HepG2 (cell line): ENCODE results near the gene TPD52L2. TPM values are rescaled to one million over a fixed set of nuclear protein-coding genes. Genes with fewer than 3 reads are reported as not detected.
A peak's percentile ranks its signal among the peaks of the same experiment; 100 is the strongest.

Source experiments
- ATAC-seq: fragments of 200-7000 bp; cut with Tn5 transposase; 3 replicates; pipeline ENCODE4 v1.9.1; 2020; ENCODE audit warnings: mild to moderate bottlenecking, moderate library complexity
- BruUV-seq: library from RNA; stranded (reverse); fragments of 400-500 nt; replicated peaks from 2 replicates; lab custom pipeline; 2021; lab: Mats Ljungman, UMichigan
- CTCF ChIA-PET: fragments of 300-600 bp; formaldehyde crosslinking; extraction: SDS; loops from one replicate; lab custom pipeline; 2021; ENCODE audit warnings: low total read pairs, inconsistent platforms, low intra/inter-chr PET ratio; lab: Yijun Ruan, JAX
- POLR2A ChIA-PET: fragments of 350-600 bp; sonication (Branson Sonifier 250); formaldehyde crosslinking; loops from one replicate; lab custom pipeline; 2020; ENCODE audit warnings: antibody characterized with exemption, inconsistent platforms; lab: Yijun Ruan, JAX
- DNase-seq: peaks from one replicate; pipeline ENCODE4 v3.0.0-alpha.2; 2015; ENCODE audit warnings: low spot score
- FAIRE-seq: peaks from 3 replicates; lab custom pipeline; 2011; peaks lifted over from hg19 to GRCh38; lab: Jason Lieb, UNC
- H2AFZ ChIP-seq: one replicate; pipeline ENCODE4 v1.6.1; 2011; ENCODE audit warnings: low read length, inconsistent platforms
- H3K27ac ChIP-seq: fragments of 300-600 bp; 3 replicates; pipeline ENCODE4 v1.8.0; 2011; ENCODE audit warnings: mixed run types, mild to moderate bottlenecking, mixed read lengths, low read length, inconsistent platforms; ENCODE audit not compliant: insufficient read depth; ENCODE audit errors: extremely low read length
- H3K27me3 ChIP-seq, 2 experiments: fragments of 200-600 bp in 1 of 2; 2 replicates in 1 of 2; 3 replicates in 1 of 2; pipeline versions ENCODE4 v1.6.0 to v1.8.0; 2011; ENCODE audit warnings: low read length in 2 of 2, mild to moderate bottlenecking in 2 of 2, moderate library complexity in 2 of 2, inconsistent platforms in 1 of 2; ENCODE audit not compliant: insufficient read depth in 2 of 2, control insufficient read depth in 1 of 2
- H3K36me3 ChIP-seq, 2 experiments: fragments of 200-600 bp in 1 of 2; replicated peaks in 1 of 2; 2 replicates in 1 of 2; 3 replicates in 1 of 2; pipeline versions ENCODE4 v1.5.1 to v1.8.0; 2011; ENCODE audit warnings: low read length in 2 of 2, inconsistent platforms in 1 of 2; ENCODE audit not compliant: insufficient read depth in 2 of 2, control insufficient read depth in 1 of 2
- H3K4me1 ChIP-seq: 2 replicates; pipeline ENCODE4 v1.5.1; 2012; ENCODE audit warnings: low read length, inconsistent platforms; ENCODE audit not compliant: insufficient read depth
- H3K4me2 ChIP-seq: 2 replicates; pipeline ENCODE4 v1.6.0; 2011; ENCODE audit warnings: low read depth, low read length, inconsistent platforms
- H3K4me3 ChIP-seq, 3 experiments: fragments of 200-600 bp in 1 of 3; sonication (generic), shearing (Covaris generic) in 1 of 3; replicated peaks in 1 of 3; 2 replicates each; pipeline ENCODE4 v1.5.1; 2011 to 2016; ENCODE audit warnings: low read length in 3 of 3, inconsistent platforms in 2 of 3, low read depth in 2 of 3, mild to moderate bottlenecking in 2 of 3, control low read depth in 1 of 3, mixed read lengths in 1 of 3; ENCODE audit not compliant: insufficient read depth in 1 of 3
- H3K79me2 ChIP-seq: one replicate; pipeline ENCODE4 v1.6.1; 2011; ENCODE audit warnings: low read length, inconsistent platforms; ENCODE audit not compliant: insufficient read depth
- H3K9ac ChIP-seq: 2 replicates; pipeline ENCODE4 v1.6.0; 2011; ENCODE audit warnings: mild to moderate bottlenecking, low read depth, low read length, inconsistent platforms; ENCODE audit not compliant: insufficient read depth
- H3K9me3 ChIP-seq: 2 replicates; pipeline ENCODE4 v1.5.1; 2012; ENCODE audit warnings: mild to moderate bottlenecking, low read length
- H4K20me1 ChIP-seq: 2 replicates; pipeline ENCODE4 v1.6.0; 2011; ENCODE audit warnings: inconsistent platforms, mild to moderate bottlenecking, low read length, moderate library complexity; ENCODE audit not compliant: insufficient read depth
- ARHGAP35 ChIP-seq: sonication (generic); formaldehyde crosslinking; IDR thresholded peaks from 2 replicates; pipeline ENCODE4 v1.9.0; 2022; ENCODE audit warnings: mild to moderate bottlenecking, inconsistent platforms, moderate library complexity, missing genetic modification reagents, borderline replicate concordance
- HES4 ChIP-seq: sonication (generic); formaldehyde crosslinking; IDR thresholded peaks from 2 replicates; pipeline ENCODE4 v1.9.0; 2021; ENCODE audit warnings: mild to moderate bottlenecking, missing genetic modification reagents, borderline replicate concordance
- HMGA1 ChIP-seq: sonication (generic); formaldehyde crosslinking; conservative IDR thresholded peaks from 2 replicates; pipeline ENCODE4 v1.4.0; 2020; ENCODE audit warnings: missing genetic modification reagents
- HNRNPH1 ChIP-seq: fragments of 200-400 bp; formaldehyde crosslinking; optimal IDR thresholded peaks from 2 replicates; pipeline ENCODE3; 2017; ENCODE audit warnings: mild to moderate bottlenecking, low read depth, low read length
- IKZF1 ChIP-seq: fragments of 450-650 bp; IDR thresholded peaks from 2 replicates; pipeline ENCODE4 v1.7.1; 2016
- MEIS2 ChIP-seq: sonication (generic); formaldehyde crosslinking; IDR thresholded peaks from 2 replicates; pipeline ENCODE4 v1.9.0; 2021; ENCODE audit warnings: mild to moderate bottlenecking, missing genetic modification reagents
- MLX ChIP-seq: IDR thresholded peaks from 2 replicates; pipeline ENCODE4 v1.6.1; 2016
- NFYC ChIP-seq: IDR thresholded peaks from 2 replicates; pipeline ENCODE4 v1.6.1; 2016; ENCODE audit warnings: missing genetic modification reagents, missing compliant biosample characterization
- NR2F1 ChIP-seq, 2 experiments: fragments of 450-650 bp in 1 of 2; formaldehyde crosslinking in 1 of 2; IDR thresholded peaks; 2 replicates each; pipeline versions ENCODE4 v1.5.0 to v1.6.1; 2016 to 2020; ENCODE audit warnings: mild to moderate bottlenecking in 1 of 2, missing compliant biosample characterization in 1 of 2, missing genetic modification reagents in 1 of 2, moderate library complexity in 1 of 2
- RBM22 ChIP-seq: fragments of 200-400 bp; formaldehyde crosslinking; optimal IDR thresholded peaks from 2 replicates; pipeline ENCODE3; 2017; ENCODE audit warnings: mild to moderate bottlenecking, low read length, moderate library complexity
- RNF2 ChIP-seq: fragments of 450-650 bp; conservative IDR thresholded peaks from 2 replicates; pipeline ENCODE4 v1.6.1; 2016; ENCODE audit warnings: low read depth
- TP53 ChIP-seq: sonication (generic); formaldehyde crosslinking; conservative IDR thresholded peaks from 2 replicates; pipeline ENCODE4 v1.4.0; 2020; ENCODE audit warnings: missing genetic modification reagents
- U2AF2 ChIP-seq: fragments of 200-400 bp; formaldehyde crosslinking; IDR thresholded peaks from 2 replicates; pipeline ENCODE4 v1.6.1; 2017; ENCODE audit warnings: low read depth, mild to moderate bottlenecking, low read length
- USF2 ChIP-seq, 2 experiments: sonication (generic) in 1 of 2; formaldehyde crosslinking in 1 of 2; IDR thresholded peaks; 2 replicates each; pipeline versions ENCODE4 v1.5.1 to v1.6.1; 2011 to 2020; ENCODE audit warnings: borderline replicate concordance in 1 of 2, low read depth in 1 of 2, low read length in 1 of 2, mild to moderate bottlenecking in 1 of 2, missing genetic modification reagents in 1 of 2, moderate library complexity in 1 of 2
- ZNF503 ChIP-seq: sonication (generic); formaldehyde crosslinking; IDR thresholded peaks from 2 replicates; pipeline ENCODE4 v1.4.0; 2020; ENCODE audit warnings: missing genetic modification reagents
- ZNF629 ChIP-seq: sonication (generic); formaldehyde crosslinking; conservative IDR thresholded peaks from 2 replicates; pipeline ENCODE4 v1.5.0; 2020; ENCODE audit warnings: missing genetic modification reagents
- ZNF768 ChIP-seq: sonication (generic); formaldehyde crosslinking; IDR thresholded peaks from 2 replicates; pipeline ENCODE4 v1.4.0; 2020; ENCODE audit warnings: missing genetic modification reagents
- WGBS: methylation state at CpG from one replicate; pipeline ENCODE4 v1.1.6; 2017; ENCODE audit warnings: low lambda C conversion rate; 5-methylcytosine and 5-hydroxymethylcytosine counted together
- in situ Hi-C: cut with HindIII; loops from 2 replicates; pipeline ENCODE4 v1.10.0; 2017; ENCODE audit warnings: low pct_unique_long_range_greater_than_20kb; ENCODE audit not compliant: extremely low pct_ligation_motif_present
- intact Hi-C: fragments of 100-400 bp; cut with micrococcal nuclease; formaldehyde crosslinking; loops from one replicate; pipeline ENCODE4 v1.10.0; 2022; ENCODE audit not compliant: unreplicated experiment
- polyA plus RNA-seq, 8 experiments: library from polyadenylated mRNA; depleted of rRNA in 3 of 8; stranded (reverse) in 7 of 8; unstranded in 1 of 8; fragments of >200 nt; fragmentation: Illumina TruSeq in 4 of 8; extraction: Trizol in 4 of 8; gene quantifications; 2 replicates each; pipeline versions ENCODE4 v1.2.1 to v1.2.3, GENCODE V29; 2011 to 2016; ENCODE audit warnings: low read depth in 4 of 8, missing spikeins in 1 of 8, mixed read lengths in 1 of 8; ENCODE audit not compliant: insufficient read depth in 1 of 8
- total RNA-seq, 5 experiments: library from RNA; depleted of rRNA; stranded (reverse); fragments of >200 nt; fragmentation: Illumina TruSeq; extraction: Trizol; gene quantifications; 2 replicates each; pipeline ENCODE4 v1.2.3, GENCODE V29; 2016; ENCODE audit warnings: low read depth in 1 of 5
- TF ChIP-seq, protein P1 (sequence below): IDR thresholded peaks from 2 replicates; pipeline ENCODE4 v1.6.1; 2016; ENCODE audit warnings: control low read depth

Gene TPD52L2
- total and polyA plus RNA-seq, 2 of the 13 experiments (the other 11 are each of a cell fraction or from before 2014, with no cell fraction given) = 156 to 184 TPM

DNA sequence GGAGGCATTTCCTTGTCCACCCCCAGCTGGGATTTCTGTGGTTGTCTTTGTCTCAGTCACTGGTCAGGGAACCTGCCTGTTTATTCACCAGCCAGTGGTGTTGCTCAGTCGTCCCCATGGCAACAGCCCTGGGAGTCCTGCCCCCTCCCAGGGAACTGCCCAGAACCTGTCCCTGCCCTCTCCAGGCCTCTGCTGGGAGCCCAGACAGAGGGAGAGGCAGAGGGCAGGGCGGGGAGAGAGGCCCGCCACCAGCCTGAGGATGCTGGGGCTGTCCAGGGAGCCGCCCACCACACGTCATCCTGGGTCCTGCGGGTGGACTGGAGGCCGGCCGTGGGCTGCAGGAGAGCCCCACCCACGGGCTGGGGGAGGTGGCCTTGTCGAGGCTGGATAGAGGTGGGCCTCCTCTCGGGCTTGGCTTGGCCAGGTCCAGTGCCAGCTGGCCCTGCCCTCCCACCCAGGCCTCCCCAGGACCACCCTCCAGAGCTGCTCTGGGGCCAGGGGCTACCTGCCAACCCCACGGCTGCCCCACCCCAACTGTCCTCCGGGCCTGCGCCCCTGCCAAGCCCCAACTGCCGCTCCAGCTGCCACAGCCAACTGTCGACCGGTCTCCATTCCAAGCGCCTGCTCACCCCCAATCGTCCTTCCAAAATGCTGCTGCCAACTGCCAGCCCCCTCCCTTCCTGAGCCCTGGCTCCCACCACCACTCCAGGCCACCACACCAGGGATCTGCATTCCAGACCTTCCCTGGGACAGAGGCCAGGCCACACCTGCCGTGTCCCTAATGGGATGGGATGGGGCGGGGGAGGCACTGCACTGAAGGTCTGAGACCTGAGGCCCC is 29.8 kb upstream of the TPD52L2 start:
- FAIRE-seq = peak; percentile 93
- POLR2A ChIA-PET = interaction anchor here (0.6 to 1.0 kb wide), 4 partner anchors 18 to 30 kb away, joined by 3 to 6 read pairs (median 4); partner anchors contain the start of gene TPD52L2
- intact Hi-C loops = loop anchor here (1.0 kb wide), 1 partner anchor 12 kb away; no protein-coding TSS in a partner anchor
- TF ChIP-seq NFYC (CRISPR knock-in tag) (peak; percentile 95), HMGA1 (no peak), RBM22 (peak; percentile 85), NR2F1 (CRISPR knock-in tag; IDR thresholded peaks at IDR 0.05) (no peak), HNRNPH1 (no peak), ZNF503 (CRISPR knock-in tag) (no peak), IKZF1 (no peak), MEIS2 (no peak), RNF2 (no peak), TP53 (CRISPR knock-in tag) (no peak), HES4 (CRISPR knock-in tag) (no peak), ZNF629 (no peak), U2AF2 (0 out of 2 replicates have a peak, but pooled peaks have one; percentile 85), ARHGAP35 (CRISPR knock-in tag) (no peak), ZNF768 (CRISPR knock-in tag) (peak; percentile 31; the same call in 1 of the 2 replicates), MLX (CRISPR knock-in tag) (no peak), USF2 (IDR thresholded peaks at IDR 0.05; ENCODE audit: low read depth, low read length) (no peak), USF2 (CRISPR knock-in tag; IDR thresholded peaks at IDR 0.05; ENCODE audit: borderline replicate concordance) (no peak)
- TF ChIP-seq, protein P1, sequence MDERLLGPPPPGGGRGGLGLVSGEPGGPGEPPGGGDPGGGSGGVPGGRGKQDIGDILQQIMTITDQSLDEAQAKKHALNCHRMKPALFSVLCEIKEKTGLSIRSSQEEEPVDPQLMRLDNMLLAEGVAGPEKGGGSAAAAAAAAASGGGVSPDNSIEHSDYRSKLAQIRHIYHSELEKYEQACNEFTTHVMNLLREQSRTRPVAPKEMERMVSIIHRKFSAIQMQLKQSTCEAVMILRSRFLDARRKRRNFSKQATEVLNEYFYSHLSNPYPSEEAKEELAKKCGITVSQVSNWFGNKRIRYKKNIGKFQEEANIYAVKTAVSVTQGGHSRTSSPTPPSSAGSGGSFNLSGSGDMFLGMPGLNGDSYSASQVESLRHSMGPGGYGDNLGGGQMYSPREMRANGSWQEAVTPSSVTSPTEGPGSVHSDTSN (CRISPR knock-in tag) = peak; percentile 91

More for the DNA sequence above, 29.8 kb upstream of the TPD52L2 start:
- H3K79me2 ChIP-seq = no peaks in the 10 kb centered on the region
- peaks cover 20 to 49% of the 10 kb centered on the region in 2 experiments for H3K27me3 ChIP-seq
- in situ Hi-C loops = no loop called here
- no peak overlapping the region for H3K9ac ChIP-seq
- peak; percentile 81 for ATAC-seq
- DNase-seq = peak; percentile 96
- BruUV-seq = no TSS peak
- H3K4me3 ChIP-seq = peak overlapping the region in 1 of 3 experiments; percentile 41; a peak in 1 of 6 replicates
- H3K4me2 ChIP-seq = peak overlapping the region; percentile 52
- whole genome bisulfite sequencing = 53% methylated on average over 10 of the region's 21 CpGs
- no peaks in the 10 kb centered on the region for H4K20me1 ChIP-seq
- H3K36me3 ChIP-seq = no peaks in the 10 kb centered on the region
- CTCF ChIA-PET = interaction anchor here (0.6 kb wide), 1 partner anchor 16 kb away, joined by 3 read pairs; no protein-coding TSS in a partner anchor
- no peak overlapping the region for H3K27ac ChIP-seq
- H3K4me1 ChIP-seq = peaks cover 60% of the 10 kb centered on the region
- H2AFZ ChIP-seq = no peak overlapping the region
- H3K9me3 ChIP-seq = no peaks in the 10 kb centered on the region
